OCI-LY1 (cell line): ENCODE measurements around the gene C22orf31.

Experiments used
- H2AFZ ChIP-seq: fragments of 200-600 bp; sonication (generic), shearing (Covaris generic); 2 replicates; pipeline ENCODE4 v1.6.0; 2014; ENCODE audit warnings: antibody characterized with exemption, mild to moderate bottlenecking, low read length
- H3F3A ChIP-seq: fragments of 200-600 bp; sonication (generic), shearing (Covaris generic); 2 replicates; pipeline ENCODE4 v1.6.0; 2014; ENCODE audit warnings: mild to moderate bottlenecking, antibody characterized with exemption, low read length, moderate library complexity; ENCODE audit not compliant: insufficient read depth
- H3K27ac ChIP-seq: fragments of 200-600 bp; sonication (generic); 2 replicates; pipeline ENCODE4 v1.5.1; 2014; ENCODE audit warnings: low read length, mixed run types, mild to moderate bottlenecking, low read depth; ENCODE audit not compliant: poor library complexity, severe bottlenecking
- H3K27me3 ChIP-seq: fragments of 200-600 bp; sonication (generic); 2 replicates; pipeline ENCODE4 v1.6.0; 2014; ENCODE audit warnings: antibody characterized with exemption, mild to moderate bottlenecking, low read length, moderate library complexity; ENCODE audit not compliant: insufficient read depth
- H3K36me3 ChIP-seq: fragments of 200-600 bp; sonication (generic); 2 replicates; pipeline ENCODE4 v1.6.1; 2014; ENCODE audit warnings: mild to moderate bottlenecking, antibody characterized with exemption, low read length, moderate library complexity, mixed read lengths; ENCODE audit not compliant: insufficient read depth
- H3K4me1 ChIP-seq: fragments of 200-600 bp; sonication (generic); 2 replicates; pipeline ENCODE4 v1.5.1; 2014; ENCODE audit warnings: mild to moderate bottlenecking, low read length, moderate library complexity; ENCODE audit not compliant: insufficient read depth, severe bottlenecking
- H3K4me2 ChIP-seq: fragments of 200-600 bp; sonication (generic), shearing (Covaris generic); 2 replicates; pipeline ENCODE4 v1.6.1; 2014; ENCODE audit warnings: low read length
- H3K4me3 ChIP-seq: fragments of 200-600 bp; sonication (generic); 2 replicates; pipeline ENCODE4 v1.5.1; 2014; ENCODE audit warnings: low read length, low read depth, mild to moderate bottlenecking, mixed read lengths; ENCODE audit not compliant: poor library complexity, severe bottlenecking
- H3K79me2 ChIP-seq: fragments of 200-600 bp; shearing (Covaris generic); 2 replicates; pipeline ENCODE4 v1.6.1; 2016; ENCODE audit warnings: mixed run types, low read length, mixed read lengths; ENCODE audit not compliant: insufficient read depth
- H3K9ac ChIP-seq: fragments of 200-600 bp; sonication (generic), shearing (Covaris generic); 2 replicates; pipeline ENCODE4 v1.6.1; 2014; ENCODE audit warnings: mild to moderate bottlenecking, low read length, mixed read lengths
- H3K9me2 ChIP-seq: fragments of 200-600 bp; sonication (generic), shearing (Covaris generic); 2 replicates; pipeline ENCODE4 v1.6.1; 2014; ENCODE audit warnings: low read depth, mild to moderate bottlenecking, low read length, mixed read lengths
- H3K9me3 ChIP-seq: fragments of 200-600 bp; shearing (Covaris generic); 2 replicates; pipeline ENCODE4 v1.6.1; 2014; ENCODE audit warnings: low read length, mixed read lengths
- H4K20me1 ChIP-seq: fragments of 200-600 bp; sonication (generic), shearing (Covaris generic); 2 replicates; pipeline ENCODE4 v1.6.0; 2016; ENCODE audit warnings: mild to moderate bottlenecking, low read length; ENCODE audit not compliant: insufficient read depth
- CTCF ChIP-seq: fragments of 200-600 bp; sonication (generic), shearing (Covaris generic); IDR thresholded peaks from 2 replicates; pipeline ENCODE4 v1.5.1; 2017; ENCODE audit warnings: mild to moderate bottlenecking, antibody characterized with exemption, low read length, moderate library complexity, mixed read lengths
- EZH2 ChIP-seq: fragments of 200-600 bp; sonication (generic), shearing (Covaris generic); IDR thresholded peaks from 2 replicates; pipeline ENCODE4 v1.8.0; 2017; ENCODE audit warnings: borderline replicate concordance, mixed run types, mild to moderate bottlenecking, antibody characterized with exemption, low read length, moderate library complexity, mixed read lengths

C22orf31 gene

DNA sequence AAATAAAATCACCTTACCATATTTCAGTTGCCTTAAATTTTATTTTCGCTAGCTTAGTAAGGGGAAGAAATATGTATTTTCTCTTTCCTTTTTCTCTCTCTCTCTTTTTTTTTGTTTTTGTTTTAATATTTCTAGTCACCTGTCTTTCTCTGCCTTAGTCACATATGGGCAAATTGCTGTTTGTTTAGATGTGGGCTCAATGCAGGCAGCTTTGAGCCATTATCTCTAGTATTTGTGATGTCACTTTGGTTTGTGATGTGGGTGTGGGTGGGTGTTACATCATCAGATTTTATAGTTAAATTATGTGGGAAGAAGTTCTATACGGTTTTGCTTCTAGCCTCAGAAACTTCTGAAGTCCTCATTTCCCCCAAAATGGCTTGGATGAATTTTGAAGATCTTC, at the start of gene C22orf31:
TSS of gene C22orf31 (minus strand) at position 59 of the 400 bp plus-strand sequence. CDS start at position 20, 39 bp downstream.
- no peak within 1 kb of the TSS for H3K27ac ChIP-seq
- H3K9me2 ChIP-seq: no peaks in the 10 kb centered on the region
- H3K9me3 ChIP-seq: no peaks in the 10 kb centered on the region
- H4K20me1 ChIP-seq: no peaks in the 10 kb centered on the region
- no peak within 1 kb of the TSS for H2AFZ ChIP-seq
- H3K79me2 ChIP-seq: no peaks in the 10 kb centered on the region
- no peak within 1 kb of the TSS for H3K9ac ChIP-seq
- no peak within 1 kb of the TSS for H3K4me3 ChIP-seq
- H3F3A ChIP-seq: no peaks in the 10 kb centered on the region
- H3K27me3 ChIP-seq: 0 out of 2 replicates have a peak, but pooled peaks cover 3% of the 10 kb centered on the region
- H3K4me2 ChIP-seq: no peak within 1 kb of the TSS
- no peaks in the 10 kb centered on the region for H3K4me1 ChIP-seq
- H3K36me3 ChIP-seq: no peaks in the 10 kb centered on the region
- TF ChIP-seq CTCF: no peak
- TF ChIP-seq EZH2: no peak

DNA sequence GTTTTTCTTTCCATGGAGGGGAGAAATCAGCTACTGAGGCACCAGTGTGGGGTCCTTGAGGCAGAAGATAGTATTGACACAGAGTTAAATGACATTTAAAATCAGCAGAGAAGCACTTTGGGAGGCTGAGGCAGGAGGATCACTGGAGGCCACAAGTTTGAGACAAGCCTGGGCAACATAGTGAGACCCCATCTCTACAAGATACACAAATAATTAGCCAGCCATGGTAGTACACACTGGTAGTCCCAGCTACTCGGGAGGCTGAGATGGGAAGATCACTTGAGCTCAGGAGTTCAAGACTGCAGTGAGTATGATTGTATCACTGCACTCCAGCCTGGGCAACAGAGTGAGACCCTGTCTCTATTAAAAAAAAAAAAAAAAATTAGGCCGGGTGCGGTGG, 49.3 kb upstream of the C22orf31 start:
- H3K4me1 ChIP-seq: no peaks in the 10 kb centered on the region
- no peaks in the 10 kb centered on the region for H3F3A ChIP-seq
- TF ChIP-seq EZH2 (no peak), CTCF (no peak)

GRCh38 chr22:29109822-29110221, 48.2 kb upstream of the C22orf31 start:
- Histone ChIP-seq H3K4me3 (no peak overlapping the region), H3K9me3 (no peaks in the 10 kb centered on the region), H3K4me2 (no peak overlapping the region), H3F3A (no peaks in the 10 kb centered on the region), H3K9ac (no peak overlapping the region), H3K9me2 (no peaks in the 10 kb centered on the region), H4K20me1 (no peaks in the 10 kb centered on the region), H3K4me1 (no peaks in the 10 kb centered on the region), H2AFZ (no peak overlapping the region), H3K79me2 (no peaks in the 10 kb centered on the region), H3K36me3 (no peaks in the 10 kb centered on the region), H3K27ac (no peak overlapping the region), H3K27me3 (no peaks in the 10 kb centered on the region; the same call in 1 of the 2 replicates)
- TF ChIP-seq CTCF (no peak), EZH2 (no peak)

More for the DNA sequence above, 49.3 kb upstream of the C22orf31 start:
- no peaks in the 10 kb centered on the region for H3K79me2 ChIP-seq
- no peak overlapping the region for H3K9ac ChIP-seq
- H4K20me1 ChIP-seq: no peaks in the 10 kb centered on the region
- H3K27ac ChIP-seq: no peak overlapping the region
- no peaks in the 10 kb centered on the region for H3K9me3 ChIP-seq
- no peaks in the 10 kb centered on the region for H3K9me2 ChIP-seq
- H3K4me3 ChIP-seq: no peak overlapping the region
- no peak overlapping the region for H2AFZ ChIP-seq
- H3K27me3 ChIP-seq: no peaks in the 10 kb centered on the region; the same call in 1 of the 2 replicates
- no peaks in the 10 kb centered on the region for H3K36me3 ChIP-seq
- H3K4me2 ChIP-seq: no peak overlapping the region
